Muscle of arm (tissue), 14 donors: ENCODE results near the gene EIF4ENIF1. TPM values are rescaled to one million over a fixed set of nuclear protein-coding genes. Genes with fewer than 3 reads are reported as not detected.
A peak's percentile ranks its signal among the peaks of the same experiment; 100 is the strongest.
"Not testable (repeated sequence)": the region's sequence is repeated elsewhere in the genome, so short reads cannot be mapped to it uniquely, and the experiment has no call there.

Experiments used
- DNase-seq: peaks from one replicate; pipeline ENCODE4 v3.0.0-alpha.2; 2013
- long read RNA-seq, 11 donors: transcript quantifications; one replicate each; lab custom pipeline, GENCODE V29; 2026
- polyA plus RNA-seq, 12 donors: library from polyadenylated mRNA; unstranded; fragments of 120-200 nt; gene quantifications; one replicate each; pipeline ENCODE4 v1.2.1, GENCODE V29; 2013; ENCODE audit not compliant: insufficient read length in 12 of 12

EIF4ENIF1 gene, protein sequence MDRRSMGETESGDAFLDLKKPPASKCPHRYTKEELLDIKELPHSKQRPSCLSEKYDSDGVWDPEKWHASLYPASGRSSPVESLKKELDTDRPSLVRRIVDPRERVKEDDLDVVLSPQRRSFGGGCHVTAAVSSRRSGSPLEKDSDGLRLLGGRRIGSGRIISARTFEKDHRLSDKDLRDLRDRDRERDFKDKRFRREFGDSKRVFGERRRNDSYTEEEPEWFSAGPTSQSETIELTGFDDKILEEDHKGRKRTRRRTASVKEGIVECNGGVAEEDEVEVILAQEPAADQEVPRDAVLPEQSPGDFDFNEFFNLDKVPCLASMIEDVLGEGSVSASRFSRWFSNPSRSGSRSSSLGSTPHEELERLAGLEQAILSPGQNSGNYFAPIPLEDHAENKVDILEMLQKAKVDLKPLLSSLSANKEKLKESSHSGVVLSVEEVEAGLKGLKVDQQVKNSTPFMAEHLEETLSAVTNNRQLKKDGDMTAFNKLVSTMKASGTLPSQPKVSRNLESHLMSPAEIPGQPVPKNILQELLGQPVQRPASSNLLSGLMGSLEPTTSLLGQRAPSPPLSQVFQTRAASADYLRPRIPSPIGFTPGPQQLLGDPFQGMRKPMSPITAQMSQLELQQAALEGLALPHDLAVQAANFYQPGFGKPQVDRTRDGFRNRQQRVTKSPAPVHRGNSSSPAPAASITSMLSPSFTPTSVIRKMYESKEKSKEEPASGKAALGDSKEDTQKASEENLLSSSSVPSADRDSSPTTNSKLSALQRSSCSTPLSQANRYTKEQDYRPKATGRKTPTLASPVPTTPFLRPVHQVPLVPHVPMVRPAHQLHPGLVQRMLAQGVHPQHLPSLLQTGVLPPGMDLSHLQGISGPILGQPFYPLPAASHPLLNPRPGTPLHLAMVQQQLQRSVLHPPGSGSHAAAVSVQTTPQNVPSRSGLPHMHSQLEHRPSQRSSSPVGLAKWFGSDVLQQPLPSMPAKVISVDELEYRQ
- 10 to 100 TPM in 11 of 12 donors, not detected in 1; 27.5 to 52.1 (median 30.8) TPM for polyA plus RNA-seq
- long read RNA-seq, donor 1, partial matches to known transcripts = 0 of 2 reads
- long read RNA-seq, donor 1, other reads (novel, unspliced or antisense) = 0 of 2 reads
- long read RNA-seq, donor 2, partial matches to known transcripts = 0 of 4 reads
- long read RNA-seq, donor 2, other reads (novel, unspliced or antisense) = 0 of 4 reads
- long read RNA-seq, donor 3 = 0 reads
- long read RNA-seq, donor 4 = 0 reads
- long read RNA-seq, donor 5, partial matches to known transcripts = 7 of 9 reads
- long read RNA-seq, donor 5, other reads (novel, unspliced or antisense) = 0 of 9 reads
- long read RNA-seq, donor 6, partial matches to known transcripts = 0 of 1 reads
- long read RNA-seq, donor 6, other reads (novel, unspliced or antisense) = 0 of 1 reads
- long read RNA-seq, donor 7 = 0 reads
- long read RNA-seq, donor 8, partial matches to known transcripts = 5 of 6 reads
- long read RNA-seq, donor 8, other reads (novel, unspliced or antisense) = 0 of 6 reads
- long read RNA-seq, donor 9 = 0 reads
- long read RNA-seq, donor 10, partial matches to known transcripts = 0 of 1 reads
- long read RNA-seq, donor 10, other reads (novel, unspliced or antisense) = 0 of 1 reads
- long read RNA-seq, donor 11, partial matches to known transcripts = 5 of 7 reads
- long read RNA-seq, donor 11, other reads (novel, unspliced or antisense) = 0 of 7 reads

DNA sequence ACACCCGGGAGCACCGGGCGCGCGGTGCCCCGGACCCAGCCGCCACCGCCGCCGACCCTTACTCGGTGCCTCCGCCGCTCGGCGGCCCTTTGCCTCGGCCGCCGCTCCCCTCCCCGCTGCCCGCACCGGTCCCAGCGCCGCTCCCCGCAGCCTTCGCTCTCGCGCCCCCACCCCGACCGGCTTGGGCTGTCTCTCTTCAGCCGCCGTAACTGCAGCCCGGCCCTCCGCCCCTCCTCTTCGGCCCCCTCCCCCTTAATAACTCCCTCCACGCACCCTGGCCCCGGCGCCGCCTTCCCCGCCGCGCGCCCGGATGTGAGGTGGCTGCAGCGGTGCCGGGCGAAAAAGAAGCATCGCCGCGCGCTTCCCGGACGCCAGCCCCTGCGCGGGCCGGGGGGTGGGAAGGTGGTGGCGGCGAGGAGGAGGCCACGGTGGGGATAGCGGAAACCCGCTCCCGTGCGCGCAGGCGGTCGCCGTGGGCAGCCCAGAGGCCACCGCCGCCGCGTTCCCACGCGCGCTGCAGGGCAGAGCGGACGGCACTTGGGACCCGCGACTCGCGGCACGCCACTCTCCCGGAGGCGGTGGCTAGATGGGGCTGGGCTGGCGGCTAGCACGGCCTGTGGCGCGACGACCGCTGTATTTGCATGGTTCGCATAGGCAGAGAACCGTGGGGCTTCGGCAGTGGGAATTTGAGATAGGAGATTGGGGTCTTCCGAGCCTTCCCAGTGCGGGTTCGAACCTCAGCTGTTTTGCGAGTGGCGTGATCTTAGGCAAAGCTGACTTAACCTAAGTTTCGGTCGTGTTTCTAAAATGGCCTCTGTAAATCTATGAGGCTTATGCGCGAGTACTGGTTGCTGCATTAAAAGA lies at the start of gene EIF4ENIF1:
Gene EIF4ENIF1 (minus strand): TSS at position 211 of the 864 bp plus-strand sequence. CDS start 1,124 bp downstream, outside the sequence.
- peak; percentile 90 for DNase-seq

DNA sequence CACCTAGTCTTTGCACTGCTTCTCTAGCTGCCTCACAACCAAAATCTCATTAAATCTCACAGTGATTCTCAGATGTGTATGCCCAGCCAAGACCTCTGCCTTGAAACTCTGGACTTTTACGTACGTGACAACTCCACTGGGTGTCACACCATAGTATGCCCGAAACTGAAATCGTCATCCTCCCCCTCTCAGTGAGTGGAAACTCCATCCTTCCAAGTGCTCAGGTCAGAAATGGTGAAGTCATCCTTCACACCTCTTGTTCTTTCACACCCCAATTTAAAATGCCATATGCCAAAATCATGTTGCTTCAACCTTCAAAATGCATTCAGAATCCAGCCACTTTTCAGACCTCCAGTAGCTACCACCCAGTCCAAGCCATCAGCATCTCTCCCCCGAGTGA lies 49.2 kb upstream of the EIF4ENIF1 start:
- no peak for DNase-seq

DNA sequence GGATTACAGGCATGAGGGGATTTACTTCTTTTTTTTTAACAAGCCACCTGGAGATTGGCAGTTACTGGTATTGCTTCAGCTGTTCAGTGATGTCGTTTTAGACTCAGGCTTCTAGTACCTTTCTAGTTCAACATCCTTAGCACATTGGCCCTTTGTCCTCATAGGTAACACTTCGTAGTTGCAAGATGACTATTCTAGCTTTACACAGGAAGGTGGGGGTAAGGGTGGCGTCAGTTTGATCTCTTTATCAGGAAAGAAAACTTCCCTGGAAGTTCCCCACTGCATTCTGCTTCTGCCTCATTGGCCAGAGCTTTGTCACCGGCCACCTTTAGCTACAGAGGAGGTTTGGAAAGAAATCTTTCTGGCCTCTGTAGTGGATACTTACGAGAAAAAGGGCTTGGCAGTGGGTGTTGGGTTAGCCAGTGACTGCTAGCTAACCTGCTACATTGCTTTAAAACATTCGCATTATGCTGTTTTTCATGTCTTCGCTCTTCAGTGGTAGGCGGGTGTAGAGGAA lies 47.4 kb upstream of the EIF4ENIF1 start:
- no peak for DNase-seq

DNA sequence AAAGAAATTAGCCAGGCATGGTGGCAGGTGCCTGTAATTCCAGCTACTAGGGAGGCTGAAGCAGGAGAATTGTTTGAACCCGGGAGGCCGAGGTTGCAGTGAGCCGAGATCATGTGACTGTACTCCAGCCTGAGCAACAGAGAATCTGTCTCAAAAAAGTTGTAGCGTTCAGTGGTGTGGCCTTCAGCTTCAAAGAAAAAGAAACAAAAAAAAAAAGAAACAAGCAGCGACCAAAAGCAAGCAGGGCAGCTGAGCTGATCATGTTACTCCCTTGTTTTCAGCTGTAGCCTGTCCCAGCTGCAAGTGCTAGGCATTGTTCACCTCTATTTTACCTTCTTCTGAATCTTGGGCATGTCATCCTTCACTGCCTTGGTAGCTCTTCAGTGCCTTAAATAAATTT lies 43.7 kb upstream of the EIF4ENIF1 start:
- no peak for DNase-seq

DNA sequence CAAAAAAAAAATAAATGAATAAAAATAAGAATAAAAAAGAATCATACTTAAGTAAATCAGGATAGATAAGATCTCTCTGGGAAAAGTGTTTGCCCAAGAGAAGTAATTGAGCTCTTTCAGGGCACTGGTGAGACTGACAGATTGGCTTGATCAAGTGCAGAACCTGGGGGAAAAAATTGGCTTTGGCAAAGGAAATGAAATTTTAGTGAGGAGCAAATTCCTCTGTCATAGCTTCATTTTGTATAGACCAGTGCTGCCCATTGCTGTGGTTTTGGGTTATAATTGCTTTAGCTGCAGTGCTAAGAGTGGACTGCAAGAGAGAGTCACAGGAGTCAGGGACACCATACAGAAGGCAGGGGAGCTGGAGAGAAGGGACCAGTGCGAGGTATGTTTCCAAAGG lies 42.4 kb upstream of the EIF4ENIF1 start:
- DNase-seq = peak; percentile 5

DNA sequence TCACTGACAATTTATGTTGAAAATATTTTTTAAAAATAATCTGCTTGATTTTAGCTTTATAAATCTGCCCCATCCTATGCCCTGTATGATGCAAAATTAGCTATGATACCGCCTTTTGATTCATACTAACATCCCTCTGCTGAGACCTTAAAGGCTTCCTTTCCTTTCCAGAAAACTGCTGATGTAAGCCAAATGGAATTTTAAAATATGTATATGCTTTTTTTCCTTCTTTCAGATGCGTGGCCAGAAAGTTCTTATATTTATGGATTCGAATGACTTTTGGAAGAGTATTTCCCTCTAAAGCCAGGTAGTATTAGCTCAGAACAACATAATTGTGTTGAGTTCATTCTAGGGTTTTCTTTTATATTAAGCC lies 41.2 kb upstream of the EIF4ENIF1 start:
- peak; percentile 52 for DNase-seq

DNA sequence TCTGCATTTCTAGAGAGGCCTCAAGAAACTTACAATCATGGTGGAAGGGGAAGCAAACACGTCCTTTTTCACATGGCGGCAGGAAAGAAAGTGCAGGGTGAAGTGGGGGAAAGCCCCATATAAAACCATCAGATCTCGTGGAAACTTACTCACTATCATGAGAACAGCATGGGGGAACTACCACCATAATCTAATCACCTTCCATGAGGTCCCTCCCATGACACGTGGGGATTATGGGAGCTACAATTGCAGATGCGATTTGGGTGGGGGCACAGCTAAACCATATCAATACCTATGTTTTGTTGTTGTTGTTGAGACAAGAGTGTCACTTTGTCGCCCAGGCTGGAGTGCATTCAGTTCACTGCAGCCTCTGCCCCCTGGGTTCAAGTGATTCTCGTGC lies 36.6 kb upstream of the EIF4ENIF1 start:
- DNase-seq = no peak

DNA sequence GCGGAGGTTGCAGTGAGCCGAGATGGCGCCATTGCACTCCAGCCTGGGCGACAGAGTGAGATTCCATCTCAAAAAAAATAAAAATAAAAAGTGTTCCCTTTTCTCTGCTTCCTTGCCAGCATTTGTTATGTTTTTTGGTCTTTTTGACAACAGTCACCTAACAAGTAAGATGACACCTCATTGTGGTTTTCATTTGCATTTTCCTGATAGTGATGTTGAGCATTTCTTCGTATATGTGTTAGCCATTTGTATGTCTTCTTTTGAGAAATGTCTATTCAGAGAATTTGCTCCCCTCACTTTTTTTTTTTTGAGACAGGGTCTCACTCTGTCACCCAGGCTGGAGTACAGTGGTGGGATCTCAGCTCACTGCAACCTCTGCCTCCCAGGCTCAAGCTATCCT lies 34.5 kb upstream of the EIF4ENIF1 start:
- DNase-seq = not testable (repeated sequence)

DNA sequence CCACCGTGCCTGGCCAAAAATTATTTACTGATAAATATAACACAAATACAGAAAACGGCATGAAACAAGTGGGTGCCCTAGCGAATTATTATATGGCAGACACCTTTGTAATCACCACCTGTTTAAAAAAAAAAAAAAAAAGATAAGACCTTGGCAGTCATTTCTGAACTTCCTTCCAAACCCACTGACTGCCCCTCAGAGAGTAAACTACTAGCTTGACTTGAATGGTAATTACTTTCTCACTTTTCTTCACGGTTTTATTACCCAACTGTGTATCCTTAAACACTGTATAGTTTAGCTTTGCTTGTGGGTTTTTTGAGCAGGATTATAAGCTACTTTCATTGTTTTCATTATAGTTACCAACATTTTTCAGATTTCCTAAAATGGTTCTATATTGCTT lies 30.4 kb upstream of the EIF4ENIF1 start:
- no peak for DNase-seq

DNA sequence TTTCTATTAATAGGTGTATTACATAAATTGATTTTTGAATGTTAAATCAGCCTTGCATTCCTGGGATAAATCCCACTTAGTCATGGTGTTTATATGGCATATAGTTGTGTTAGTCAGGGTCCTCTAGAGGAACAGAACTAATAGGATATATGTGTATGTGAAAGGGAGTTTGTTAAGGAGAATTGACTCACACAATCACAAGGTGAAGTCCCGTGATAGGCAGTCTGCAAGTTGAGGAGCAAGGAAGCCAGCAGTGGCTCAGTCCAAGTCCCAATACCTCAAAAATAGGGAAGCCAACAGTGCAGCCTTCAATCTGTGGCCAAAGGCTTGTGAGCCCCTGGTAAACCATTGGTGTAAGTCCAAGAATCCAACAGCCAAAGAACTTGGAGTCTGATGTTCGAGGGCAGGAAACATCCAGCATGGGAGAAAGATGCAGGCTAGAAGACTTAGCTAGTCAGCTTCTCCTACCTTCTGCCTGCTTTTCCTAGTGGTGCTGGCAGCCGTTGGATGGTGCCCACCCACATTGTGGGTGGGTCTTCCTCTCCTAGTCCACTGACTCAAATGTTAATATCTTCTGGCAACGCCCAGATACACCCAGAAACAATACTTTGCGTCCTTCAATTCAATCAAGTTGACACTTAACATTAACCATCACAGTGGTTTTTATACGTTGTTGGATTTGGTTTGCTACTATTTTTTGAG lies 19.6 kb upstream of the EIF4ENIF1 start:
- DNase-seq = no peak

DNA sequence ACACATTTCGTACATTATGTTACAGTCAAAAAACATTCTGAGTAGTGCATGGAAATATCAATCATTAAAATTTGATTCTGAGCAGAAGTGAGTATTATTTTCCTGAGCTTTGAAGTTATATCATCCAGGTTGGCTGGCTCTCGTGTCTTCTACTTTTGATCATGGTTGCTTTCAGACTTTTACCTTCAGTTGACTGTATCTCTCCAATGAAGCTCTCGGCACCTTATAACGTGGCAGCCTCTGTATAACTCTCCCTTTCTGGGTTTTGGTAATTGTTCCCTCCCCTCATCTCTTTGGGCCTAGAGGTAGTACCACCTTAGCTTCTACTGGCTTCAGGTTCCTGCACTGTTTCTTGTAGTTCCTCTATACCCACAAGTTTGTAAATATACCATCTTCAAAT lies 18.9 kb upstream of the EIF4ENIF1 start:
- no peak for DNase-seq

DNA sequence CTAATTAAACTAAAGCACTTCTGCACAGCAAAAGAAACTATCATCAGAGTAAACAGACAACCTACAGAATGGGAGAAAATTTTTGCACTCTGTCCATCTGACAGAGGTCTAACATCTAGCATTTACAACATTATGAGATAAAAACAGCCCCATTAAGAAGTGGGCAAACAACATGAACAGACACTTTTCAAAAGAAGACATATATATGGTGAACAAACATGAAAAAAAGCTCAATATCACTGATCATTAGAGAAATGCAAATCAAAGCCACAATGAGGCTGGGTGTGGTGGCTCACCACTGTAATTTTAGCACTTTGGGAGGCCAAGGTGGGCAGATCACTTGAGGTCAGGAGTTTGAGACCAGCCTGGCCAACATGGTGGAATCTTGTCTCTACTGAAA lies 17.9 kb upstream of the EIF4ENIF1 start:
- DNase-seq = not testable (repeated sequence)

DNA sequence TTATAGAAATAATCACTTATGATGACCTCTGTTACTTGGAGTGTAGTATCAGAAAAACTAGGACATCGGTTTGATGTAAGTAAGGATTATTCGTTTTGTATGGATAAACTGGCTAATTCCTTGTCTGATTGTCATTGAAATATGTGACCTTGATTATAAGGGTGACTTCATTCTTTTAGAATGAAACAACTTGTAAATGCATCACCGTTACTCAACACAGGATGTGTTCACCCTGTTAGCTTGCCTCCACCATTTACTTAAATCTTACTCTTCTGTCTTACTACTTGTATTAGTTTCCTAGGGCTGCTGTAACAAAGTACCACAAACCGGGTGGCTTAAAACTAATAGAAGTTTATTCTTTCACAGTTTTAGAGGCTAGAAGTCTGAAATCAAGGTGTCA lies 14.6 kb upstream of the EIF4ENIF1 start:
- DNase-seq = no peak

DNA sequence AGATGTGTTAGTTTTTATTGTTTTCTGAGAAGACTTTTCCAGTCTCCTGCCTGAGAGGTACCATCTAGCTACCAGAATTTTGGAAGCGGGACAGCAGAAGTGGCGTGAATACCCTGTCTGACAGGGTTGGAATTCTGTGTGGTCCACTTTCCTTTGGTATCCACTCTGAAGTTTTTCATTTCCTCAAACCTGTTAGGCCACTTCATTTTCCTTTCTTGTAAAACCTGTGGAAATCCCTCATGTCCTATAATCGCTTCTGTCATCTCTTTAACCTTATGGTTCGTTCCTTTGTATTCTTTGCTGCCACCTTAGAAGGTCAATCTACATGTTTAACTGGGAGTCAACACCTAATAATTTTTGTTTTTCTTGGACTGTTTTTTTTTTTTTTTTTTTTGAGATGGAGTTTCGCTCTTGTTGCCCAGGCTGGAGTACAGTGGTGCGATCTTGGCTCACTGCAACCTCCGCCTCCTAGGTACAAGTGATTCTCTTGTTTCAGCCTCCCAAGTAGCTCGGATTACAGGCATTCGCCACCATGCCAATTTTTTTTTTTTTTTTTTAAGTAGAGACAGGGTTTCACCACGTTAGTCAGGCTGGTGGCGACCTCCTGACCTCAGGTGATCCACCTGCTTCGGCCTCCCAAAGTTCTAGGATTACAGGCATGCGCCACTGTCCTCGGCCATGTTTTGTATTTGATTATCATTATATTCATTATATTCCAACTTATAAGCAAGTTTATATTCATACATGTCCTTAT lies 13.7 kb upstream of the EIF4ENIF1 start:
- no peak for DNase-seq

DNA sequence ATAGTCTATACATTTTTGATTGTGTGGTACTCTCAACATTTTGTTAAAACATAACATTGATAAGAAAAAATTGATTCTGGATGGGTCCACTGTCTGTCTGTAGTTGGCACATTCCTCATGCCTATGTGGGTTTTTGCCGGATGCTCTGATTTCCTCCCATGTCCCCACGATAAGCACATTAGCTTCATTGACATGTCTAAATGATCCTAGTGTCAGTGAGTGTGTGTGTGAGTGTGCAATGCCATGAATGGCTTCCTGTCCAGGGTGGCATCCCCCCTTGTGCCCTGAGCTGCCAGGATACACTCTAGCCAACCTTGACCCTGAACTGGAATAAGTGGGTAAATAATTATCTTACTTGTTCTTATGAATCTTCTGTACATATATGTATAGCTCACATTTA lies 12.1 kb upstream of the EIF4ENIF1 start:
- DNase-seq = no peak

DNA sequence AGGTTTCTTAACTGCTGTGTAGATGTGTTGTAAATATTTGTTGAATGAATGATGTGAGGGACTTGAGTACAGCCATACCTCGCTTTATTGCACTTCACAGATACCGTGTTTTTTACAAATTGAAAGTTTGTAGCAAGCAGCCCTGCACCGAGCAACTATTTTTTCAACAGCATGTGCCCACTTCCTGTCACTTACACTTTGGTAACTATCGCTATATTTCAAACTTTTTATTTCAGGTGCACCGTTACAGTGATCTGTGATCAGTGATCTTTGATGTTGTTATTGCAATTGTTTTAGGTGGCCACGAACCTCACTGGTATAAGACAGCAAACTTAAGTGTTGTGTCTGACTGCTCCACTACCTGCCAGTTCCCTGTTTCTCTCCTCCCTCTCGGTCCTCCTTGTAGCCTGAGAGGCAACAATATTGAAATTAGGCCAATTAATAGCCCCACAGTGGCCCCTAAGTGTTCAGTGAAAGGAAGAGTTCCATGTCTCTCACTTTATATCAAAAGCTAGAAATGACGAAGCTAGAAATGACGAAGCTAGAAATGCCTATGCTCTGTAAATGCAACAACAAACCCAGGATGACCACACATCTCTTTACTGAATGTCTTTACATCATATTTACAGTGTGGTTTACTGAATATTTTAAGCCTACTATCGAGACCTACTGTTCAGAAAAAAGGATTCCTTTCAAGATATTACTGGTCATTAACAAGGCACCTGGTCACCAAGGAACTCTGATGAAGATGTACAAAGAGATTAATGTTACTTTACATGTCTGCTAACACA lies 7.7 kb upstream of the EIF4ENIF1 start:
- no peak for DNase-seq

DNA sequence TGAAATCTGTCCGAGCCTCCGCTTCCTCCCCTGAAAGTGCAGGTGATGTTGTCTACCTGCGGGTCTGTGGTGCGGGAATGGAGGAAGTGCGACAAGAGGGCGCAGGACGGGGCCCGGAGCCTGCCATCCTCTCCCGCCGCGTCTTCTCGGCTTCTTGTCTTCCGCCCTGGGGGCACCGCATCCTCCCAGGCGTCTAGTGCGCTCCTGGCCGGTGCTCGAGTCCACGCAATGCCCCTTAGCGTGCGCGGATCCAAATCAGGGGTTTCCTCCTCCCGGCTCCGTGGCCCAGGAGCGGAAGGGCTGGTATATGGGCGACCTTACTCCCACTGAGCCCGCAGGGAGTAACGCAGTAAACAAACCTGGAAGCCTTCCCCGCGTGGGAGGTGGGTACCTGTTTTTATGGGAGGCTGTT lies 7.1 kb upstream of the EIF4ENIF1 start:
- peak; percentile 15 for DNase-seq
